HG03354 (cell line): Measurements from ENCODE around the gene SPATA3.

Experiments
- ATAC-seq: cut with Tn5 transposase; IDR thresholded peaks from one replicate; pipeline ENCODE4 v1.9.1; 2021; ENCODE audit warnings: mild to moderate bottlenecking; ENCODE audit not compliant: unreplicated experiment, poor library complexity, severe bottlenecking

SPATA3 gene

GRCh38 chr2:231041061-231041689 is 45.3 kb downstream of the SPATA3 start:
- ATAC-seq: no peak

DNA sequence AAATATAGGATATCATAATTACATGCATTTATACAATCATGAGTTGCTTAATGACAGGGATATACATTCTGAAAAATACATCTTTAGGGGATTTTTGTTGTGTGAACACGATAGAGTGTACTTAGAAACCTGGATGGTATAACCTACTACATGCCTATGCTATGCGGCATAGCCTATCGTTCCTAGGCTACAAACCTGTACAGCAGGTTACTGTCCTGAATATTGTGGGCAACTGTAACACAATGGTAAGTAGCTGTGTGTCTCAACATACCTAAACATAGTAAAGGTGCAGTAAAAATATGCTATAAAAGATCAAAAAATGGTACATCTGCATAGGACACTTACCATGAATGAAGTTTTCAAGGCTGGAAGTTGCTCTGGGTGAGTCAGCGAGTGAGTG is 47.9 kb downstream of the SPATA3 start:
- no peak for ATAC-seq

GRCh38 chr2:231046916-231047273 is 51.0 kb downstream of the SPATA3 start:
- ATAC-seq: no peak

GRCh38 chr2:231047274-231047922 is 51.5 kb downstream of the SPATA3 start:
- no peak for ATAC-seq

DNA sequence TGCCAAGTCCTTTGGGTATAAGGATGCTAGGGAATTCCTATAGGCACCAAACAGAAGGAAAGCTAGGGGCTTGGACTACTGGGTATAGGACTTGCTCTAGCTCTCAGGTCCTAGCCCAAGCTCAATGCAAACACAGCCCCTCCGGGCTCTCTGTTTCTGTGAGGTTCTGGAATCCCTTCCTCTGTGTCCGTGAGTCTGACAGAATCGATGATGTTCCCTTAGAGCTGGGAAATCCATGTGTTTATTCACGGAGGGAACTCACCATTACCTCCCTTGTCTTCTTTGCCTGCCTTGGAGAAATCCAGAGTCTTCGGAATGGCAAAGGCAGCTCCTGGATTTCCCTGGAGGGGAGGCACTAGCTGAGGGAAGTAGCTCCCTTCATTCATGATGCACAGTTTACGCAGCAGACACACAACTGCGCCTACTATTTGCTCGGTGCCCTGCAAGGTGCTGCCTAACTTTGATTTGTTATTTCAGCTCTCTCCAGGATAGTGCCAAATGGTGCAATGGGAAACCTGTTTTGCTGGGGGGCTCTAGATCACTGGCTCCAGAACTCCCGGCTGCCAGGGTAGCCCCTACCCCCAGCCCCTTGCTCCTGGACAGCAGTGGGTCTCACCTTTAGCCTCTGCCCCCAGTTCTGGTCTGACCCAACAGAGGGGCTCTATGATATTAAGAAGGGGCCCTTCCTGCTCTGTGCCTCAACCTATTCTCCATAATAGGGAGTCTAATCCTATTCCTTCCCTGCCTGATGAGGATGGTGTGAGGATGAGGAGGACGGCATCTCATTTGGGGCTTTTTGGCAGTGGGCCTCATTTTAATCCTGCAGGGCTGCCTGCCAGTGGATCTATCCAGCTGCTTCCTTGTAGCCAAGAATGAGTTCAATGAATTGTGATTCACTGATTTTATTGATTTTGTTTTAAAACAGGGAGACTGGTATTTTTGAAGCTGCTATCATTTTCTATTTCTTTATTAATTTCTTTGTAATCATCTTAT is 52.3 kb downstream of the SPATA3 start:
- no peak for ATAC-seq

- no peak for ATAC-seq
Observed at GRCh38 chr2:231049286-231050017, 53.5 kb downstream of the SPATA3 start.

DNA sequence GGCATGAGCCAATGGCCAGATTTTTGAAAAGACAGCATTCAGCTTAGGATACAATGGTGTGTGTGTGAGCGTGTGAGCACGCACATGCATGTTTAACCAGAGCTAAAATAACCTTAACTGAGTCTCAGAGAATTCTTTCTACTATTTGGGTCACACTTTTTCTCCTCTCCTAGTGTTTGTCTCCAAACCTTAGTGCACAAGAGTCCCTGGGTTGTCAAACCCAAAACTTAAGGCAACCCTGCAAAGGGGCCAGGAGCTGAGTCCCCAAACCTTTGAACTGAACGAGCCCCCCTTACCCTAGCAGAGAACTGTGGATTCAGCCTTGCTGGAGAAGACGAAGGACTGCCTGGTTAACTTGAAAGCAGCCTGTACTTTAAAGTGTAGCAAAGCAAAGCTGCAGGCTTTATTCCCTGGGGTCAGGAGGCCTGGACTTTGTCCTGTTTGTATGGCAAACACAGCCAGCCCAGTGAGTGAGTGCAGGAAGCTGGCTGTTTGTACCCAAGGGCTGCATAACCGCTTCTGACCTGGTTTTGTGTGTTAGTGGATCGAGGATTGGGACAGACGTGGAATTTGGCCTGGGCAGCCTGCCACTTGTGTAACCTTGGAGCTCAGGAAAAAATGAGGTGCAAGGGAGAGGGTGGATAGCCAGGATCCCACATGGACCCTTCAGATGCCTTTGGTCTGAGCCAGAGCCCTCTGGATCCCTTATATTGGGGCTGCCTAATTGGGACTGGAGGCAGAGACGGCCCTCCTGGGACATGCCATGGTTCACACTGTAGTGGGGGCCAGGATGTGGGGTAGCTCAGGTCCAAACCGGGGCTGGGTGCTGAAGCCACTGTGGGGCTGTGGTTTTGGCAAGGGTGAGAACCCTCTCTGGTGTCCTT is 54.3 kb downstream of the SPATA3 start:
- no peak for ATAC-seq

DNA sequence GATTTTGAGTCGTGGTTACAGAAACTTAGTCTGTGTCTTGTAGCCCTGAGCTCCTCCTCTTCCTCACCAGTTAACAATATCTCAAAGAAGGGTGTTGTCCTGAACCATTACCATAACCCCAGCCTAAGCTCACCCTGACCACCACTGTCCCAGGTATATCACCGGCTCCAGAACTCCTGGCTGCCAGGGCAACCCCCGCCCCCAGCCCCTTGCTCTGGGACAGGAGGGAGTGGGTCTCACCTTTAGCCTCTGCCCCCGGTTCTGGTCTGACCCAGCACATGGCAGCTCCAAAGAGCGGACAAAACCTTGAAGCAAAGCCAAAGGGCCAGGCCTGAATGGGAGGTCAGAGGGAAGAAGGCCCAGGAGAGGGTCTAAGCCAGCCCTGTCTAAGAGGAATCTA is 55.2 kb downstream of the SPATA3 start:
- ATAC-seq: no peak

DNA sequence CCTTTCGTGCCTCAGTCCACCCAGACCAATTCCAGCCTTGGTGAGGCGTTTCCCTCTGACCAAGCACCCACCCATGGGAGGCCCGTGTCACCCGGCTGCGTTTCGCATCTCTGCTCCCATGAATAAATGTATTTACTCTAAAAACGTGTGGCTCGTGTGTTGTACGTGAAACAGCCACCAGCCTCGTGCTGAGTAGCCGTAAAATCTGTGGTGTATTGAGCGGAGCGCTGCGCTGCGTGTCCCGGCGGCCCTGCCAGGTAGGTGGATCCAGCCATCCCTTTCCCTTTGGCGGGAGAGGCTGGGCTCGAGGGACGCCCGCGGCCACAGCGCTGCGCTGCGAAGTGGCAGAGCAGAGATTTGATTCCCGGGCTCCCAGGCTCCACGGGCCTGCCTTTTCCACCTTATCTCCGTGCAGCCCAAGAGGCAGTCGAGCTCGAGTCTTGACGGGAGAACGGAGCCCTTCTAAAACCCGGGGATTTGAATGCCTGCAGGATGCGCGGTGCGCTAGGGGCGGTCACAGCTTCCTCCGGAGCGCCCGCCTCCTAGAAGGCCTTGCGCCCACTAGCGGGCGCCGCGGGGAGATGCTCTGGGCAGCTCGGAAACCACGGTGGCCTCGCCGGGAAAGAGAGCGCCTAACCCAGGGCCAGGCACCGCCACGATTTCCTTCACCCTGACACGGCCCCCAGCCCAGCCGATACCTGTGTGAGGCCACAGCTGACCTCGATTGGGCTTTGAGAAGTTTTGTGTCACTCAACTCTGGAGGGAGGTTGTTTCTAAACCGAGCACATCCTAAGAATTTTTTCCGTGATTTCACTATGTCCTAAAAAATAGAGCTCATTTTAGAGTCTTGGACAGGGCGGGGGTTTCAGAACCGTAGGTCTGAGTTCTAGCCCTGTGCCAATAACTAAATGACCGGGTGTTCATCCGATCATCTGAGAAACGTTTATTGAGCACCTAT is 56.9 kb downstream of the SPATA3 start:
- peak; percentile 67 for ATAC-seq

DNA sequence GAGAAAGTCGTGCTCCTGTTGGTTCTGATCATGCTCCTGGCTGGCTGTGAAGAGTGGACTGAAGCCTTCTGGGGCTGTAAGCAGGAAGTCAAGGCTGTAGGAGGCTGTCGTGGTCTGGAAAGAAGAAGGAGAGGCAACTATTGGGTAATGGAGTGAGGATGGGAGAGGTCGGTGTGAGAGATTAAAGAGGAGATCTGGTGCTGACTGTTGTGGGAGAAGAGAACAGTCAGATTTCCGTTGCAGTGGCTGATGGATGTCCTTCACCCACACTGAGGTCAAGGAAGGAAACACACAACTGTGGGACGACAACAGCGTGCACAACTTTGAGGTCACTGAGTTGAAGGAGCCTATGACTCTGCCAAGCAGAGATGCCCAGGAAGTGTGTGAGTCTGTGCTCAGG is 57.9 kb downstream of the SPATA3 start:
- no peak for ATAC-seq

- peak; percentile 79 for ATAC-seq
Observed at GRCh38 chr2:231056453-231057416, 60.8 kb downstream of the SPATA3 start, which contains the start of gene PSMD1. TSS of gene PSMD1 (plus strand) at chr2:231056867. CDS start at chr2:231057026, 159 bp downstream.

DNA sequence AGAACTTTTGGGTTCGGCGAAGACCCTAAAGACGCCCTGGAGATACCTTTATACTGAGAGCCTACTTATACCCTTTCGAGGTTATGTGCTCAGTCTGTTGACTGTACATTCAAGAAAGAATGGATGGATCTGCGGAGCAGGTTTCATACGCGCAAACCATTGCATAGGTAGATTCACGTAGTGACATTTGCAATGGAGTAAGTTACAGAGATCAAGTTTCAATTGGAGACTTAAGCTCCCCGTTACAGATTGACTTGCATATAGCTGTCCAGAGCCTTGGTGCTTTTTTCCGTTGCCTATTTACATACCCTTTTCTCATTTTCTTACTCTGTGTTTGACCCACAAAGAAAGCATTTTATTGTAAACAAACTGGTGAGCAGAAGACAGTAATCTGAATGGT is 61.7 kb downstream of the SPATA3 start:
- ATAC-seq: no peak
